GM12878 (cell line): ENCODE data around the gene MIR17HG. TPM values are rescaled to one million over a fixed set of nuclear protein-coding genes. Genes with fewer than 3 reads are reported as not detected.

Experiments
- BMI1 ChIP-seq: fragments of 450-650 bp; IDR thresholded peaks from 2 replicates; pipeline ENCODE4 v1.6.1; 2016; ENCODE audit warnings: mild to moderate bottlenecking, moderate library complexity, borderline replicate concordance
- EGR1 ChIP-seq, 2 experiments: IDR thresholded peaks; 1 replicate in 1 of 2; 2 replicates in 1 of 2; pipeline ENCODE4 v1.6.1; 2011 to 2012; ENCODE audit warnings: low read depth in 2 of 2, low read length in 2 of 2, borderline replicate concordance in 1 of 2, mild to moderate bottlenecking in 1 of 2, moderate library complexity in 1 of 2
- LARP7 ChIP-seq: fragments of 450-650 bp; IDR thresholded peaks from 2 replicates; pipeline ENCODE4 v1.6.1; 2017; ENCODE audit warnings: mild to moderate bottlenecking
- PAX8 ChIP-seq: fragments of 450-650 bp; IDR thresholded peaks from 2 replicates; pipeline ENCODE4 v1.6.1; 2017; ENCODE audit warnings: mild to moderate bottlenecking, moderate library complexity
- RBBP5 ChIP-seq: fragments of 200-600 bp; sonication (generic); conservative IDR thresholded peaks from 2 replicates; pipeline ENCODE4 v1.6.1; 2016
- RUNX3 ChIP-seq: IDR thresholded peaks from 2 replicates; pipeline ENCODE4 v1.6.1; 2012; ENCODE audit warnings: low read length, inconsistent platforms
- ZNF207 ChIP-seq: fragments of 450-650 bp; IDR thresholded peaks from 2 replicates; pipeline ENCODE4 v1.6.1; 2014; ENCODE audit warnings: antibody characterized with exemption, mild to moderate bottlenecking, borderline replicate concordance
- polyA plus RNA-seq, 11 experiments: library from polyadenylated mRNA; depleted of rRNA in 4 of 11; unstranded in 6 of 11; stranded (reverse) in 5 of 11; fragments of >200 nt; fragmentation: Nextera tagmentation in 4 of 11; fragmentation: Illumina TruSeq in 1 of 11; extraction: Ambion mirVana in 4 of 11; extraction: Trizol in 1 of 11; gene quantifications; 1 replicate in 1 of 11; 2 replicates in 10 of 11; pipeline versions ENCODE4 v1.2.1 to v1.2.3, GENCODE V29; 2011 to 2016; ENCODE audit warnings: inconsistent platforms in 2 of 11, missing spikeins in 2 of 11, low read depth in 1 of 11
- total RNA-seq, 4 experiments: library from RNA; depleted of rRNA in 3 of 4; stranded (reverse); fragments of >200 nt in 3 of 4; fragmentation: Illumina TruSeq in 1 of 4; extraction: Trizol in 1 of 4; gene quantifications; 2 replicates each; pipeline versions ENCODE4 v1.2.1 to v1.2.3, GENCODE V29; 2013 to 2021
- TF ChIP-seq, protein P1 (sequence below): fragments of 450-650 bp; IDR thresholded peaks from 2 replicates; pipeline ENCODE4 v1.6.1; 2017; ENCODE audit warnings: borderline replicate concordance
- TF ChIP-seq, protein P2 (sequence below): IDR thresholded peaks from 2 replicates; pipeline ENCODE4 v1.6.1; 2012; ENCODE audit warnings: low read length, inconsistent platforms

Gene MIR17HG
- total and polyA plus RNA-seq, 10 of the 15 experiments (the other 5 are each of a cell fraction or from before 2014, with no cell fraction given) = 4.4 to 37.7 (median 15.1) TPM

DNA sequence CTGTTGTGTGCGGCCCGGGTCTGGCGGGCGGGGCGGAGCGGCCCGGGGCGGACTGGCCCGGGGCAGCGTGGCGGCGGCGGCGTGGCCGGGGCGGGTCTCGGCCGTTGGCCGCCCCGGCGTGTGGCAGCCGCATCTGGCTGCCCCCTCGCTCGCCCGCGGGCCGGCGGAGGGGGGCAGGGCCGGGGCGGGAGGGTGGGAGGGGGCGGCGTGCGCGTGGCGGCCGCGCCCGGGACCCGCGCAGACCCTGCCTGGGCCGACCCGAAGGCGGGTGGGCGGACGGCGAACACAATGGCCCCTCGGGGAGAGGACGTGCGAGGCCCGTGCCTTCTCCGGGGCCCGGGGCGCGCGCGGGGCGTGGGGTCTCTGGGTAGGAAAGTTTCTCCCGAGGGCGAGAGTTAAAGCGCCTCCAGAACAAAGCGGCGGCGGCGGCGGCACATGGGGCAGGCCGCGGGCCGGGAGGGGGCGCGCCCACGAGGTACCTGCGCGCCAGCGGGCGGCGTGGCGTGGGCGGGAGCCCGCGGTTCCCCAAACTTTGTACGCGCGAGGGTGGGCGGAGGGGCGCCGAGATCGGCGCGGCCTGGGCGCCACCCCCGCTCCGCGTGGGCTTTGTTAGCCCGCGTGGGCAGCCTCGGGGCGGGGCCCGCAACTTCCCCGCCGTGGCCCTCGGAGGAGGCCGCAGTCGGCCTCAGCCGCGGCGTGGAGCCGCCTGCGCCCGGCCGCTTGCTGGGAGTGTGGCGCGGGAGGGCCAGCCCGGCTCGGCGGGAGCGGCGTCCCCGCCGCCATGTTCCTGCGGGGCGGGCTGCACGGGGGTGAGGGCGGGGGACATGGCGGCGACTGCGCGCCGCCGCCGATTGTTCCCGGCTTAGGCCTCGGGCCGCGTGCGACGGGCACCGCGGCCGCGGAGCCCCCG is 764 bp downstream of the MIR17HG start (continued):
- TF ChIP-seq, protein P1, sequence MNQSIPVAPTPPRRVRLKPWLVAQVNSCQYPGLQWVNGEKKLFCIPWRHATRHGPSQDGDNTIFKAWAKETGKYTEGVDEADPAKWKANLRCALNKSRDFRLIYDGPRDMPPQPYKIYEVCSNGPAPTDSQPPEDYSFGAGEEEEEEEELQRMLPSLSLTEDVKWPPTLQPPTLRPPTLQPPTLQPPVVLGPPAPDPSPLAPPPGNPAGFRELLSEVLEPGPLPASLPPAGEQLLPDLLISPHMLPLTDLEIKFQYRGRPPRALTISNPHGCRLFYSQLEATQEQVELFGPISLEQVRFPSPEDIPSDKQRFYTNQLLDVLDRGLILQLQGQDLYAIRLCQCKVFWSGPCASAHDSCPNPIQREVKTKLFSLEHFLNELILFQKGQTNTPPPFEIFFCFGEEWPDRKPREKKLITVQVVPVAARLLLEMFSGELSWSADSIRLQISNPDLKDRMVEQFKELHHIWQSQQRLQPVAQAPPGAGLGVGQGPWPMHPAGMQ = no peak
- no peak for TF ChIP-seq PAX8
- peak; percentile 94 for TF ChIP-seq LARP7
- TF ChIP-seq, protein P2, sequence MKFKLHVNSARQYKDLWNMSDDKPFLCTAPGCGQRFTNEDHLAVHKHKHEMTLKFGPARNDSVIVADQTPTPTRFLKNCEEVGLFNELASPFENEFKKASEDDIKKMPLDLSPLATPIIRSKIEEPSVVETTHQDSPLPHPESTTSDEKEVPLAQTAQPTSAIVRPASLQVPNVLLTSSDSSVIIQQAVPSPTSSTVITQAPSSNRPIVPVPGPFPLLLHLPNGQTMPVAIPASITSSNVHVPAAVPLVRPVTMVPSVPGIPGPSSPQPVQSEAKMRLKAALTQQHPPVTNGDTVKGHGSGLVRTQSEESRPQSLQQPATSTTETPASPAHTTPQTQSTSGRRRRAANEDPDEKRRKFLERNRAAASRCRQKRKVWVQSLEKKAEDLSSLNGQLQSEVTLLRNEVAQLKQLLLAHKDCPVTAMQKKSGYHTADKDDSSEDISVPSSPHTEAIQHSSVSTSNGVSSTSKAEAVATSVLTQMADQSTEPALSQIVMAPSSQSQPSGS = peak; percentile 10; the same call in 1 of the 2 replicates
- peak; percentile 20 to 97 for TF ChIP-seq EGR1 (IDR thresholded peaks at IDR 0.05; ENCODE audit: borderline replicate concordance in 1 of 2, low read depth in 2 of 2, low read length in 2 of 2)
- TF ChIP-seq BMI1 = no peak
- peak; percentile 31; the same call in 1 of the 2 replicates for TF ChIP-seq RUNX3
- no peak for TF ChIP-seq RBBP5
- peak; percentile 72 for TF ChIP-seq ZNF207
